ENCODE results near the gene FPR1.

The FPR1 gene

GRCh38 chr19:51710163-51710562 is 41.5 kb downstream of the FPR1 start:
- TF ChIP-seq CTCF (conservative IDR thresholded peaks at IDR 0.05) = no peak
- no peak overlapping the region for H3K27ac ChIP-seq

- no peak for TF ChIP-seq CTCF (conservative IDR thresholded peaks at IDR 0.05)
- H3K27ac ChIP-seq = no peak overlapping the region
Measured at GRCh38 chr19:51709575-51709974, 42.1 kb downstream of the FPR1 start.

- TF ChIP-seq CTCF (conservative IDR thresholded peaks at IDR 0.05) = no peak
Measured at GRCh38 chr19:51708811-51709210, 42.9 kb downstream of the FPR1 start.

GRCh38 chr19:51706885-51707284 is 44.8 kb downstream of the FPR1 start:
- no peak overlapping the region for H3K27ac ChIP-seq
- TF ChIP-seq CTCF (conservative IDR thresholded peaks at IDR 0.05) = no peak

More at GRCh38 chr19:51708811-51709210, 42.9 kb downstream of the FPR1 start:
- H3K27ac ChIP-seq = no peak overlapping the region

GRCh38 chr19:51706296-51706695 is 45.4 kb downstream of the FPR1 start:
- H3K27ac ChIP-seq = no peak overlapping the region

GRCh38 chr19:51704626-51705025 is 47.1 kb downstream of the FPR1 start:
- TF ChIP-seq CTCF (conservative IDR thresholded peaks at IDR 0.05) = no peak
- H3K27ac ChIP-seq = peak overlapping the region; percentile 88

More at GRCh38 chr19:51706296-51706695, 45.4 kb downstream of the FPR1 start:
- no peak for TF ChIP-seq CTCF (conservative IDR thresholded peaks at IDR 0.05)

- H3K27ac ChIP-seq = peak overlapping the region; percentile 88
- TF ChIP-seq CTCF (conservative IDR thresholded peaks at IDR 0.05) = peak; percentile 65
Measured at GRCh38 chr19:51703575-51704515, 47.8 kb downstream of the FPR1 start.
